ENCODE data around the gene CIAO2A.
"Not testable (repeated sequence)": the region's sequence is repeated elsewhere in the genome, so short reads cannot be mapped to it uniquely, and the experiment has no call there.

GRCh38 chr15:64059104-64059503 is 34.5 kb downstream of the CIAO2A start:
- TF ChIP-seq CTCF (IDR thresholded peaks at IDR 0.05; ENCODE audit: poor library complexity); EZH2phosphoT487 (IDR thresholded peaks at IDR 0.05; ENCODE audit: low read depth, severe bottlenecking, unreplicated experiment): not testable (repeated sequence)
